Aorta (tissue), 5 donors: ENCODE results near the gene VWC2L. TPM values are rescaled to one million over a fixed set of nuclear protein-coding genes. Genes with fewer than 3 reads are reported as not detected.

Experiments used
- ATAC-seq: fragments of 200-7000 bp; cut with Tn5 transposase; one replicate; pipeline ENCODE4 v1.9.1; 2022; ENCODE audit warnings: moderate library complexity; ENCODE audit not compliant: low FRiP score
- DNase-seq, 2 donors: peaks; one replicate each; pipeline ENCODE4 v3.0.0-alpha.2; 2020
- H3K27ac ChIP-seq, 2 donors: one replicate each; pipeline ENCODE4 v1.5.1; 2013; ENCODE audit warnings: low read length in 2 of 2, mild to moderate bottlenecking in 2 of 2, moderate library complexity in 2 of 2, control low read depth in 1 of 2, inconsistent platforms in 1 of 2, low read depth in 1 of 2
- H3K27me3 ChIP-seq, 2 donors: one replicate each; pipeline ENCODE4 v1.6.1; 2013; ENCODE audit warnings: control low read depth in 1 of 2, low read length in 1 of 2, mild to moderate bottlenecking in 1 of 2, moderate library complexity in 1 of 2; ENCODE audit not compliant: insufficient read depth in 2 of 2, control insufficient read depth in 1 of 2
- H3K36me3 ChIP-seq, 2 donors: one replicate each; pipeline ENCODE4 v1.6.1; 2013; ENCODE audit warnings: control low read depth in 1 of 2, low read length in 1 of 2, mild to moderate bottlenecking in 1 of 2; ENCODE audit not compliant: insufficient read depth in 2 of 2, control insufficient read depth in 1 of 2
- H3K4me1 ChIP-seq, 2 donors: one replicate each; pipeline ENCODE4 v1.6.1; 2013; ENCODE audit warnings: low read length in 2 of 2, control low read depth in 1 of 2, mild to moderate bottlenecking in 1 of 2, moderate library complexity in 1 of 2; ENCODE audit not compliant: insufficient read depth in 2 of 2, control insufficient read depth in 1 of 2
- H3K4me3 ChIP-seq, 2 donors: one replicate each; pipeline ENCODE4 v1.5.1; 2013; ENCODE audit warnings: low read length in 2 of 2, control low read depth in 1 of 2, mild to moderate bottlenecking in 1 of 2
- H3K9me3 ChIP-seq: one replicate; pipeline ENCODE4 v1.6.1; 2013; ENCODE audit warnings: mild to moderate bottlenecking, low read length; ENCODE audit not compliant: control insufficient read depth
- WGBS, 2 donors: extraction: QIAGEN DNeasy Blood & Tissue Kit; methylation state at CpG; one replicate each; pipeline ENCODE4 v1.1.7; 2013; 5-methylcytosine and 5-hydroxymethylcytosine counted together
- intact Hi-C, 2 donors: fragments of 100-400 bp; cut with DNase I; formaldehyde crosslinking; loops; one replicate each; pipeline versions ENCODE4 v1.14.2 to v1.15.0; 2022
- polyA plus RNA-seq, 2 donors: library from polyadenylated mRNA; stranded (reverse); fragments of 200-250 nt; gene quantifications; one replicate each; pipeline ENCODE4 v1.2.3, GENCODE V29; 2013
- total RNA-seq, 2 donors: library from RNA; stranded (reverse); fragmentation: NEBNext Ultra II Directional; extraction: Animal tissue kit (Norgen Biotek cat#: 25700); gene quantifications; one replicate each; pipeline ENCODE4 v1.2.1, GENCODE V29; 2021
- donor health status: healthy with polysubstance abuse.
- donor health status: Bipolar disorder and iron deficiency.
- donor health status: DM: no; HTN: no; CAD: no.
- donor health status: DM: no; HTN: no; CAD: no.
- donor health status: DM: yes; HTN: yes; CAD: no.

Gene VWC2L
- total and polyA plus RNA-seq, 4 donors = not detected

GRCh38 chr2:214558341-214558740 lies 147.5 kb downstream of the VWC2L start:
- no peak overlapping the region for H3K4me3 ChIP-seq
- H3K36me3 ChIP-seq = no peaks in the 10 kb centered on the region
- 95 to 98% methylated on average over 1 of the region's 1 CpG for WGBS, 2 donors
- no peak for DNase-seq
- no peak for ATAC-seq
- H3K9me3 ChIP-seq = no peaks in the 10 kb centered on the region
- no peaks in the 10 kb centered on the region for H3K4me1 ChIP-seq
- no peak overlapping the region for H3K27ac ChIP-seq
- H3K27me3 ChIP-seq = no peaks in the 10 kb centered on the region
- intact Hi-C loops = no loop called here

- H3K36me3 ChIP-seq = no peaks in the 10 kb centered on the region
- no peak overlapping the region for H3K27ac ChIP-seq
- intact Hi-C loops = no loop called here
- no peaks in the 10 kb centered on the region for H3K27me3 ChIP-seq
- WGBS, 2 donors = 55 to 56% methylated on average over 4 of the region's 4 CpGs
- DNase-seq (no peak), ATAC-seq (no peak)
- H3K4me3 ChIP-seq = no peak overlapping the region
- no peaks in the 10 kb centered on the region for H3K9me3 ChIP-seq
- no peaks in the 10 kb centered on the region for H3K4me1 ChIP-seq
Observed at GRCh38 chr2:214560176-214560575, 149.3 kb downstream of the VWC2L start.

GRCh38 chr2:214560618-214561190 lies 149.8 kb downstream of the VWC2L start:
- no peaks in the 10 kb centered on the region for H3K27me3 ChIP-seq
- H3K4me1 ChIP-seq = no peaks in the 10 kb centered on the region
- intact Hi-C loops = no loop called here
- DNase-seq (no peak), ATAC-seq (no peak)
- no peaks in the 10 kb centered on the region for H3K9me3 ChIP-seq
- 30 to 43% methylated on average over 1 of the region's 1 CpG for WGBS, 2 donors
- H3K27ac ChIP-seq = no peak overlapping the region
- H3K36me3 ChIP-seq = no peaks in the 10 kb centered on the region
- H3K4me3 ChIP-seq = no peak overlapping the region

- Histone ChIP-seq H3K36me3 (no peaks in the 10 kb centered on the region), H3K4me1 (no peaks in the 10 kb centered on the region), H3K9me3 (no peaks in the 10 kb centered on the region), H3K27me3 (no peaks in the 10 kb centered on the region), H3K27ac (no peak overlapping the region), H3K4me3 (no peak overlapping the region)
- DNase-seq = no peak
- ATAC-seq = no peak
- WGBS, 2 donors = 88 to 91% methylated on average over 1 of the region's 1 CpG
- intact Hi-C loops = no loop called here
Observed at GRCh38 chr2:214565246-214565645, 154.4 kb downstream of the VWC2L start.

GRCh38 chr2:214566457-214566856 lies 155.6 kb downstream of the VWC2L start:
- no peak overlapping the region for H3K27ac ChIP-seq
- H3K36me3 ChIP-seq = no peaks in the 10 kb centered on the region
- H3K4me3 ChIP-seq = no peak overlapping the region
- no peaks in the 10 kb centered on the region for H3K9me3 ChIP-seq
- H3K4me1 ChIP-seq = no peaks in the 10 kb centered on the region
- intact Hi-C loops = no loop called here
- whole genome bisulfite sequencing, 2 donors = 96 to 100% methylated on average over 1 of the region's 1 CpG
- ATAC-seq = no peak
- DNase-seq = no peak
- no peaks in the 10 kb centered on the region for H3K27me3 ChIP-seq

- WGBS, 2 donors = 67 to 72% methylated on average over 4 of the region's 4 CpGs
- Histone ChIP-seq H3K27ac (no peak overlapping the region), H3K4me3 (no peak overlapping the region), H3K36me3 (no peaks in the 10 kb centered on the region), H3K27me3 (no peaks in the 10 kb centered on the region), H3K4me1 (peaks cover 0 to 4% of the 10 kb centered on the region in 2 donors), H3K9me3 (no peaks in the 10 kb centered on the region)
- DNase-seq (no peak), ATAC-seq (no peak)
- intact Hi-C loops = no loop called here
Observed at GRCh38 chr2:214569419-214570035, 158.7 kb downstream of the VWC2L start.

GRCh38 chr2:214574084-214574781 lies 163.4 kb downstream of the VWC2L start:
- 95 to 97% methylated on average over 3 of the region's 3 CpGs for WGBS, 2 donors
- Histone ChIP-seq H3K9me3 (no peaks in the 10 kb centered on the region), H3K27ac (no peak overlapping the region), H3K4me3 (no peak overlapping the region), H3K27me3 (no peaks in the 10 kb centered on the region), H3K36me3 (no peaks in the 10 kb centered on the region), H3K4me1 (peaks cover 0 to 7% of the 10 kb centered on the region in 2 donors)
- DNase-seq = no peak
- no peak for ATAC-seq
- intact Hi-C loops = no loop called here

- Histone ChIP-seq H3K9me3 (no peaks in the 10 kb centered on the region), H3K27me3 (no peaks in the 10 kb centered on the region), H3K4me1 (peaks cover 0 to 7% of the 10 kb centered on the region in 2 donors), H3K27ac (no peak overlapping the region), H3K4me3 (no peak overlapping the region), H3K36me3 (no peaks in the 10 kb centered on the region)
- ATAC-seq (no peak), DNase-seq (no peak)
- intact Hi-C loops = no loop called here
- 12 to 15% methylated on average over 6 of the region's 6 CpGs for WGBS, 2 donors
Observed at GRCh38 chr2:214575030-214575429, 164.2 kb downstream of the VWC2L start.

- no peaks in the 10 kb centered on the region for H3K36me3 ChIP-seq
- H3K4me1 ChIP-seq = peaks cover 0 to 7% of the 10 kb centered on the region in 2 donors
- 4 to 5% methylated on average over 7 of the region's 7 CpGs for WGBS, 2 donors
- H3K27me3 ChIP-seq = no peaks in the 10 kb centered on the region
- H3K27ac ChIP-seq = no peak overlapping the region
- no peak overlapping the region for H3K4me3 ChIP-seq
- H3K9me3 ChIP-seq = no peaks in the 10 kb centered on the region
- intact Hi-C loops = no loop called here
- no peak for DNase-seq
- ATAC-seq = no peak
Observed at GRCh38 chr2:214575465-214575864, 164.6 kb downstream of the VWC2L start.
